ENCODE measurements around the gene DPYD. TPM values are rescaled to one million over a fixed set of nuclear protein-coding genes. Genes with fewer than 3 reads are reported as not detected.

The DPYD gene
- total RNA-seq, 1 donor, result 81.4 TPM

DNA sequence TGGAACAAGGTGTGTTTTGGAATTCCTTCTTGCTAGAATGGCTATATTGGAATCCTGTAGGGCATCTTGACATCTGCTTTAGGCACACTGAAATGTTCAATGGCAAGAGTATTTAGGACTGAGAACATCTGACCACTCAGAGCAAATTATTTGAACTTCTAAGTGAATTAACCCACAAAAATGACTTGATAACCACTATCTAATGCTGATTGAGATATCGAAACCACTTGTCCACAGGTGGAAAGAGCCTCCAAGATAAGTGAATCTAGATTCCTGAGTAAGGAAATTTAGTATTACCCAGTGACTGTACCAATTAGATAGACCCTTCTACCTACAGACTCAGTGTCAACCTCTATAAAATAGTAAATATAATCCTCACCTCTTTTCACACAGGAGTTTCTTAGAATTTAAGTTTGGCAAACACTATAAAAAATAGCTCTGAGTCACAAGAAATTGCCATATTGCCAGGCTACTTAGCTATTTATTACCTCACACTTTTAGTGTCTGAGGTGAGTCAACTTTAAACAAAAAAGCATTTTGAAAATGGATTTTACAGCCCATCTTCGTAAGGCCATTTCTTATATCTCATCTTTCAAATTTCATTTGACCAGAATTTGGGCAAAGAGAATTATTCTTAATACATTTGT is 777.5 kb downstream of the DPYD start:
- Histone ChIP-seq H4K20me1 (ENCODE audit: insufficient read depth, low read length) (no peaks in the 10 kb centered on the region), H3K79me2 (ENCODE audit: insufficient read depth, low read length) (no peaks in the 10 kb centered on the region), H3K4me3 (ENCODE audit: insufficient read depth, low read length) (no peak overlapping the region), H3K36me3 (ENCODE audit: insufficient read depth, low read length) (no peaks in the 10 kb centered on the region), H3K27ac (ENCODE audit: low read depth, low read length) (peak overlapping the region; percentile 77), H3K4me2 (ENCODE audit: insufficient read depth, low read length) (peak overlapping the region; percentile 66), H3K4me1 (ENCODE audit: insufficient read depth, low read length) (peaks cover 49% of the 10 kb centered on the region), H3K27me3 (ENCODE audit: insufficient read depth, low read length) (no peaks in the 10 kb centered on the region), H3K9me3 (ENCODE audit: low read depth, low read length) (no peaks in the 10 kb centered on the region), H2AFZ (ENCODE audit: low read length) (no peak overlapping the region)
- DNase-seq (ENCODE audit: insufficient read length, low spot score, missing footprints), result no peak
- TF ChIP-seq, protein P1, sequence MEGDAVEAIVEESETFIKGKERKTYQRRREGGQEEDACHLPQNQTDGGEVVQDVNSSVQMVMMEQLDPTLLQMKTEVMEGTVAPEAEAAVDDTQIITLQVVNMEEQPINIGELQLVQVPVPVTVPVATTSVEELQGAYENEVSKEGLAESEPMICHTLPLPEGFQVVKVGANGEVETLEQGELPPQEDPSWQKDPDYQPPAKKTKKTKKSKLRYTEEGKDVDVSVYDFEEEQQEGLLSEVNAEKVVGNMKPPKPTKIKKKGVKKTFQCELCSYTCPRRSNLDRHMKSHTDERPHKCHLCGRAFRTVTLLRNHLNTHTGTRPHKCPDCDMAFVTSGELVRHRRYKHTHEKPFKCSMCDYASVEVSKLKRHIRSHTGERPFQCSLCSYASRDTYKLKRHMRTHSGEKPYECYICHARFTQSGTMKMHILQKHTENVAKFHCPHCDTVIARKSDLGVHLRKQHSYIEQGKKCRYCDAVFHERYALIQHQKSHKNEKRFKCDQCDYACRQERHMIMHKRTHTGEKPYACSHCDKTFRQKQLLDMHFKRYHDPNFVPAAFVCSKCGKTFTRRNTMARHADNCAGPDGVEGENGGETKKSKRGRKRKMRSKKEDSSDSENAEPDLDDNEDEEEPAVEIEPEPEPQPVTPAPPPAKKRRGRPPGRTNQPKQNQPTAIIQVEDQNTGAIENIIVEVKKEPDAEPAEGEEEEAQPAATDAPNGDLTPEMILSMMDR (IDR thresholded peaks at IDR 0.05; ENCODE audit: extremely low read depth, low read depth, low read length), result no peak

DNA sequence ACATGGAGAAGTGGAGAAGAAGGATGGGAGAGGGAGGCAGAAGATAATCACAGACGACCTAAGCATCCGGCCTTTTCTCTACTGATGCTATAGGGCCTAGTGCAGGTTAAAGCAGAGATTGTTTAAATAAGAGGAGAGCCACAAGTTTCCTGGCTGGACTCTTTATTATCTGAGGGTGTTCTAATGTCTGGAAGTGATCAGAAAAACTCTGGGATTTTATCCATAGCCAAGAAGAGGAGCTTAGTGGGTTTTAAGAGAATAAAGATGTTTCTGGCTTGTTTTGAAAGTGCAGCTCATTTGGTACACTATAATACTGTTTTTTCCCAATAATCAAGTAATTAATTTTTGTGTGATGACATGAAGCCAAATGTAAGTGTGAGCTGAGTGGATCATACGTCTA is 780.2 kb downstream of the DPYD start:
- Histone ChIP-seq H4K20me1 (ENCODE audit: insufficient read depth, low read length) (no peaks in the 10 kb centered on the region), H3K79me2 (ENCODE audit: insufficient read depth, low read length) (no peaks in the 10 kb centered on the region), H3K27ac (ENCODE audit: low read depth, low read length) (no peak overlapping the region), H3K36me3 (ENCODE audit: insufficient read depth, low read length) (no peaks in the 10 kb centered on the region), H3K9me3 (ENCODE audit: low read depth, low read length) (no peaks in the 10 kb centered on the region), H3K4me1 (ENCODE audit: insufficient read depth, low read length) (peaks cover 46% of the 10 kb centered on the region), H3K4me3 (ENCODE audit: insufficient read depth, low read length) (no peak overlapping the region), H2AFZ (ENCODE audit: low read length) (no peak overlapping the region), H3K4me2 (ENCODE audit: insufficient read depth, low read length) (no peak overlapping the region), H3K27me3 (ENCODE audit: insufficient read depth, low read length) (no peaks in the 10 kb centered on the region)
- TF ChIP-seq, protein P1 (IDR thresholded peaks at IDR 0.05; ENCODE audit: extremely low read depth, low read depth, low read length), result no peak
- no peak for DNase-seq (ENCODE audit: insufficient read length, low spot score, missing footprints)

DNA sequence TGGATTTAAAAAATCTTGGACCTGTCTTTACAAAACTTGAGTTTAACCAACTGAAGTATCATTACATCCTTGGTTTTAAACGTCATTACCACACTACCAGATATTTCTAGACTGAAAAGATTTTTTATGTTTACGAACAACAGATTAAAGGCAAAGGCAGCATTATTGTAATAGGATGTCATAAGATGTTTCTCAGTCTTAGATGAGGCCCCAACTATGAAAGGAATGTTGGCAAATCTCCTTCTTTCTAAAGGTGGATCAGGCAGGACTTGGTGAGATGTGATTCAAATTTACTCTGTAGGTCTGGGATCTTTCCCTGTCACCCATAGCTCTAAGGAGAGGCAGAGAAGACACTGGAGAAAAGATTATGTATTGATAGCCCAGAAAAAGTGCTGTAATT is 781.3 kb downstream of the DPYD start:
- Histone ChIP-seq H3K27me3 (ENCODE audit: insufficient read depth, low read length) (no peaks in the 10 kb centered on the region), H3K4me2 (ENCODE audit: insufficient read depth, low read length) (no peak overlapping the region), H4K20me1 (ENCODE audit: insufficient read depth, low read length) (no peaks in the 10 kb centered on the region), H3K79me2 (ENCODE audit: insufficient read depth, low read length) (no peaks in the 10 kb centered on the region), H3K27ac (ENCODE audit: low read depth, low read length) (no peak overlapping the region), H3K9me3 (ENCODE audit: low read depth, low read length) (no peaks in the 10 kb centered on the region), H3K36me3 (ENCODE audit: insufficient read depth, low read length) (no peaks in the 10 kb centered on the region), H2AFZ (ENCODE audit: low read length) (no peak overlapping the region), H3K4me1 (ENCODE audit: insufficient read depth, low read length) (peaks cover 35% of the 10 kb centered on the region), H3K4me3 (ENCODE audit: insufficient read depth, low read length) (no peak overlapping the region)
- no peak for DNase-seq (ENCODE audit: insufficient read length, low spot score, missing footprints)
- TF ChIP-seq, protein P1 (IDR thresholded peaks at IDR 0.05; ENCODE audit: extremely low read depth, low read depth, low read length), result no peak

DNA sequence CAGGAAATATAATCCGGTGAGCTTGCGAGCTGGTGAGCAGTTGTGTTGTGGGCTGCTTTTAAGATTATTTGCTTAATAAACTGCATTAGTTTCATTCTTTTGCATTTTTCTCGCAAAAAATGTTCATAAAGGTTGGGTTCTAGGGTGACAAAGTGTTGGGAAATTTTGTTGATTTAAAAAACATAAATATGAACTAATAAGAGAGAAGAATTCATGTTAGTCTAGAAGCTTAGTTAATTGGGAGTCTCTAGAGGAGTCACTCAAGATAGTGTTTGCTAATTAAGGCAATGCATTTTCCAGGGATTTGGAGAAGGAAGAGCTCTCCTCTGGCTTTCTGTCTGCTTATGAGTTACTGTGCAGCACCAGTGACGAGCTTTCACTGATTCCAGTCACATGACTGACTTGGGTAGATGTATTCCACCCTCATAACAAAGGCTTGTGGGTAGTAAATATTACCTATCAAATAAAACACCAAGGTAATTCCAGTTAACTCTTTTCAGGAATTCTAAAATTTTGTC is 782.3 kb downstream of the DPYD start:
- Histone ChIP-seq H3K79me2 (ENCODE audit: insufficient read depth, low read length) (no peaks in the 10 kb centered on the region), H3K4me1 (ENCODE audit: insufficient read depth, low read length) (peaks cover 26% of the 10 kb centered on the region), H4K20me1 (ENCODE audit: insufficient read depth, low read length) (no peaks in the 10 kb centered on the region), H3K4me3 (ENCODE audit: insufficient read depth, low read length) (no peak overlapping the region), H3K27me3 (ENCODE audit: insufficient read depth, low read length) (no peaks in the 10 kb centered on the region), H2AFZ (ENCODE audit: low read length) (peak overlapping the region; percentile 33), H3K9me3 (ENCODE audit: low read depth, low read length) (no peaks in the 10 kb centered on the region), H3K27ac (ENCODE audit: low read depth, low read length) (peak overlapping the region; percentile 31), H3K4me2 (ENCODE audit: insufficient read depth, low read length) (peak overlapping the region; percentile 66), H3K36me3 (ENCODE audit: insufficient read depth, low read length) (no peaks in the 10 kb centered on the region)
- TF ChIP-seq, protein P1 (IDR thresholded peaks at IDR 0.05; ENCODE audit: extremely low read depth, low read depth, low read length), result no peak
- DNase-seq (ENCODE audit: insufficient read length, low spot score, missing footprints), result no peak
